HG03108 (cell line): Measurements from ENCODE around the gene LIMK1.
"Not testable (repeated sequence)": the region's sequence is repeated elsewhere in the genome, so short reads cannot be mapped to it uniquely, and the experiment has no call there.

ENCODE experiments used
- ATAC-seq: cut with Tn5 transposase; IDR thresholded peaks from one replicate; pipeline ENCODE4 v1.9.1; 2021; ENCODE audit warnings: moderate library complexity; ENCODE audit not compliant: unreplicated experiment

The LIMK1 gene

DNA sequence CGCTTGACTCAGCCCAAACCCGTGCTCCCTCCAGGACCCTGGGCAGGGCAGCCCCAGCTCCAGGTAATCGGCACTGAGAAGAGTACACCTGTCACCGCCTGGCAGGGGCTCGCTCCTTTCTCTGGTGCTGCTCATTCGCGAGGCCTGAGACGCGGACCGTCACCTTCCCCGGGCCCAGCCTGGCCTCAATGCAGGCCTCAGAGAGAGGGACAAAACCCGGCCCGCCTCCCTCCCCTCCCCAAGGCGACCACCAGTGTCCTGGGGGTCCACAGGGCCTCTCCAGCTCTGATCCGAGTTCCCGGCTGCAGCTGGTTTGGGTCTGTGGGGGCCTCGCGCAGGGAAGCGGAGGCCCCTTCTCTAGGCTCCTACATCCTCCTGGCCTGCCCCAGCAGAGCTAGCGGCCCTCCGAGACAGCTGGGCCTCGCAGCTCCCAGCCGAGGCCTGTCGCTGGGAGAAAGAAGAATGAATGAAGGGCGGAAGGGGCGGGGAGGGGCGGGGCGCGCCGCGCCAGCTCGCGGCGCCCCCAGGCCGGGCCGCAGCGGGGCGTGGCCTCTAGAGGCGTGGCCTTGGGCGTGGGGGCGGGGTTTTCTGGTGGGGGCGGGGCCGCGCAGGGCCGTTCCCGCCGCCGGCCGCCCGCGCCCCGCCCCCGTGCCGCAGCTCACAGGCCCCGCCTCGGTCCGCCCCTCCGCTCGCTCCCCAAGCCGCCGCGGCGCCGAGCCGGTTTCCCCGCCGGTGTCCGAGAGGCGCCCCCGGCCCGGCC is at the start of gene LIMK1:
Gene LIMK1 (plus strand): TSS at position 688 of the 760 bp plus-strand sequence. CDS start 187 bp downstream, outside the sequence.
- peak; percentile 84 for ATAC-seq

GRCh38 chr7:74037609-74038008 is 46.0 kb upstream of the LIMK1 start:
- ATAC-seq, result no peak

- no peak for ATAC-seq
Observed at GRCh38 chr7:74038194-74038961, 45.2 kb upstream of the LIMK1 start.

- ATAC-seq, result no peak
Observed at GRCh38 chr7:74039337-74039736, 44.3 kb upstream of the LIMK1 start.

DNA sequence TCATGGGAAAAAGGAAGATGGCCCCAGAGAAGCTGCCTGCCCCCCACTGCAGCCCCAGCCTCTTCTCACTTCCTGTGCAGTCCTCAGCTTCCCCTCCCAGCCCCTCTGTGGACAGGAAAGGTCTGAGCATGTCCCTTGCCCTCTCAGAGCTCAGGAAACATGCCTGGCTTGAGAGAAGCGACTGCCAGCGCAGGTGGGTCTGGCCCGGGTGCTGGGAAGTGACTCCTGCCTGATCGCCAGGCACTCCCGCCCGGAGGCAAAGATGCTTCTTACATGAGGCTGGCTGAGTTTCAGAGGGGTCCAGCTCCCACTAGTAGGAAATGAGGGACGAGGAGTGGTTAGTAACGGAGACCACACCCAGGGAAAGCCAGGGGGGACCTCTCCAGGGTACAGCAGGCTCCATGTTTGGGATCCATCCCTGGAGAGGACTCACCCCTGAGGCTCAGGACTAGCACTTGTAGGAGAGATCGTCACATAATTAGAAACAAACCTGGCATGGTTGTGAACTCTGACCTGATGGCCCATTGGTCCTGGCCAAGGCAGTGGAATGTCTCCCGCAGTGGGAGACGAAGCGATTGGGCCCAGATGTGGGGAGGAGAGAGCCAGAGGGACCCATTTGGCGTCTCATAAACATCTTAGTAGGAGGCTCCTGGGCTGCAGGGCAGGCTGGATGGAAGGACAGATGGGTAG is 43.4 kb upstream of the LIMK1 start:
- no peak for ATAC-seq

DNA sequence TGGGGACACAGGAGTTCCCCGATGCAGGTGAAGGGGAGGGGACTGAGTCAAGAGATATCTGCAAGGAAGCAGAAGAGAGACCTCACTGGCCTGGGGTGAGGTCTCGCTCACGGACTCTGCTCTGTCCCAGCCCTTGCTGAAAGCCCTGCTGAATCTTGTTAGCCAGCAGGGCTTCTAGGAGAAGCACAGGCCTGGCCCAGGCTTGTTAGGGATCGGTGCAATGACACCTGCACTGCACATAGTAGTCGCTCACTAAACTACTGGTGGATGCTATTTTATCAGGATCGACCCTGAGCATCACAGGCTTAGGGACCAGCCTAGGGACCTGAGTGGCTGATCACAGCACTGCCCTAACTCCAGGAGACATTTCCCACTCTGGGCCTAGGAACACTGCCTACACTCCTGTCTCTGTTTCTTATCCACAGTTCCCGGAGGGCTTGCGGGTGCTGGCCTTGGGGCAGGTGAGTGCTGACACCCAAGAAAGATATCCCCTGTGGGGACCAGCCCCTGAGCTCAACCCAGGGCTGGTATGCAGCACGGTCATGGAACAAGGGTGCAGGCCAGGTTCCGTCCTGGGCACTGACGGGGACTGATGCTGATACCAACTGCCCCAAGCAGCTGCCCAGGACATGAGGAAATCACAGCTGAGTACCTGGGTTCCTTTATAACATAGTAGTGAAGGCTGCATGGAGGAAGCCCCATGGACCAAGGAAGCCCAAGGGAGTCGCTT is 42.6 kb upstream of the LIMK1 start:
- ATAC-seq, result no peak

DNA sequence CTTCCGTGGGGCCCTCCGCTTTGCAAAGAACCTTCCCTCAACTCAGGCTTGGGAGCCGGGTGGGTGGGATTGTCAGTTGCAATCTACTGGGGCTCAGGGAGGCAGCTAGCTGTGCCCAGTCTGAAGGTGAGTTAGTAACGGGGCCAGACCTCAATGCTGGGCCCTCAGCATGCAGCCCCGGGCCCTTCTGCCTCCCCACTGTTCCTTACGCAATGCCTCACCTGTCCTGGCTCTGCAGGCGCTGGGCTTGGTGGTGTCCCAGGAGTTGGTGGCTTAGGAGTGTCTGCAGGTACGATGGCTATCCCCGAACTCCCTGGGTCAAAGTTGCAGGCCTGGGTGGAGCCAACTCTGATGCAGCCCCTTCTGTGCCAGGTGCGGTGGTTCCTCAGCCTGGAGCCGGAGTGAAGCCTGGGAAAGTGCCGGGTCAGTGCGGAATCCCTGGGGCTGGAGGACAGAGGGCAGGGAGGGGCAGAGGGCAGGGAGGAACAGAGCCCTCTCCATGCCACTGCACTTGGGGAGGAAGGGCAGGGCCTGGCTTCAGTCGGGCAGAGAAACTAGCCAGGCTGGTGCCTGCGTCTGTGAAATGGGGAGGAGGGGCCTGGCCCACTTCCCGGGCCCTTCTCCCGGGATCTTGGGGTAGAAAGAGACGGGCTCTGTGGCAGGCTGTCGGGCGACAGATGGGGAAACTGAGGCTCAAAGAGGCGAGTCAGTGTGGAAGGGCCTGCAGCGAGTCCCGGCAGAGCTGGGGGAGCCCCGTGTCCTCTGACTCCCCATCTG is 40.7 kb upstream of the LIMK1 start:
- no peak for ATAC-seq

DNA sequence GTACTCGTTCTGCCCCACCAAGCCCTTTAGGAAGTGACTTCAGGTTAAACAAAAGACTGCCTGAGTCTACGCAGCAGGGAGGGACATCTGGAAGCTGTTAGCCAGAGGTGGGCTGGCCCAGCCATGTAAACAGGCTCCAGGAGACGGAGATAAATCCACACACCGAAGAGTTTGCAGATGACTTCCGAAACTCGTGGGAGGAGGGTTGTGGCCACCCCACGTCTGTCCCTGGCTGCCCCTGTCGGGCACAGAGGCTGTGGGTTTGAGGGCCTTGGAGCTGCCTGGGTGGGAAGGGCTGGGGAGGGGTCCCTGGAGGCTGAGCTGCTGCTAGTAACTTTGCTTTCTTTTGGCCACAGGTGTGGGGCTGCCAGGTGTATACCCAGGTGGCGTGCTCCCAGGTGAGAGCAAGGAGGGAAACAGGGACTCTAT is 40.1 kb upstream of the LIMK1 start:
- no peak for ATAC-seq

DNA sequence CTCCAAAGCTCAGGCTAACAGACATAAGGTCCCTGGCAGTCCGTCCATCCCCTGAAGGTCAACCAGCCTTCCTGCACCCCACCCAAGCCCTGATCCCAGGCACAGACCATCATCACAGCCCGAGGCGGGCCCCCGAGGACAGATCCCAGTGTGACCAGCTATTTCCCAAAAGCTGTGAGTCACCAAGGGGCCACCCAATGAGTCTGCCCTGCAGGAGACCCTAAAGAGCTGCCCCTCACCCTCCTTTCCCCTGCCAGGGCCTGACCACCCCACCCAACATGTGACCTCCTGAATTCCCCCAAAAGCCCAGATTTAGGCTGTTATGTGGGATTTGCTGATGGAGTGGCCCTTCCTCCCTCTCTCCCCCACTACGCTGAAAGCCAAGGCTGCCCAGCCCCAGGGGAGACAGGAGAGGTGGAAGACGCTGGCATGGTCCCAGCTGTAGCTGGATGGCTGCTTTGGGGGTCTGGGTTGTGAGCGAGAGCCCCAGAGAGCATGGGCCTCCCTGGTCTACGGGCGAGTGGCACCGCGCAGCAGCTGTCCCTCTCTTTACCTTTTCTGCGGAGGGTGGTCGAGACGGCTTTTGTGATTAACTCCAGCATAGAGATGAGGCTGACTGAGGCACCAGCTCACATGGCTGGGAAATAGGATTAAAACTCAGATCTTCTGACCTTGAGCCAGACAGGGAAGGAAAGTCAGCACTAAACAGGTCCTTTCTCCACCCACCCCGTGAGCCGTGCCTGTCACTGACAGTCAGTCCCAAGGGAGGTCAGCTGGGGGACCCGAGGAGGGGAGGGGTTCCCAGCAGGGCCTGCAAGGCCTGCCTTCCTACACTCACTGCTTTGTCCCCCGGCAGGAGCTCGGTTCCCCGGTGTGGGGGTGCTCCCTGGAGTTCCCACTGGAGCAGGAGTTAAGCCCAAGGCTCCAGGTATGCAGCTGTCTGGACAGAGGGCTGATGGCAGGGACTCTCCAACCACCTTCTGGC is 38.9 kb upstream of the LIMK1 start:
- no peak for ATAC-seq

GRCh38 chr7:74046581-74046980 is 37.0 kb upstream of the LIMK1 start:
- not testable (repeated sequence) for ATAC-seq

GRCh38 chr7:74047804-74048380 is 35.7 kb upstream of the LIMK1 start:
- ATAC-seq, result no peak

GRCh38 chr7:74048999-74049599 is 34.5 kb upstream of the LIMK1 start:
- ATAC-seq, result no peak

GRCh38 chr7:74049997-74050798 is 33.4 kb upstream of the LIMK1 start:
- ATAC-seq, result no peak

- ATAC-seq, result no peak
Observed at GRCh38 chr7:74051193-74051592, 32.4 kb upstream of the LIMK1 start.

DNA sequence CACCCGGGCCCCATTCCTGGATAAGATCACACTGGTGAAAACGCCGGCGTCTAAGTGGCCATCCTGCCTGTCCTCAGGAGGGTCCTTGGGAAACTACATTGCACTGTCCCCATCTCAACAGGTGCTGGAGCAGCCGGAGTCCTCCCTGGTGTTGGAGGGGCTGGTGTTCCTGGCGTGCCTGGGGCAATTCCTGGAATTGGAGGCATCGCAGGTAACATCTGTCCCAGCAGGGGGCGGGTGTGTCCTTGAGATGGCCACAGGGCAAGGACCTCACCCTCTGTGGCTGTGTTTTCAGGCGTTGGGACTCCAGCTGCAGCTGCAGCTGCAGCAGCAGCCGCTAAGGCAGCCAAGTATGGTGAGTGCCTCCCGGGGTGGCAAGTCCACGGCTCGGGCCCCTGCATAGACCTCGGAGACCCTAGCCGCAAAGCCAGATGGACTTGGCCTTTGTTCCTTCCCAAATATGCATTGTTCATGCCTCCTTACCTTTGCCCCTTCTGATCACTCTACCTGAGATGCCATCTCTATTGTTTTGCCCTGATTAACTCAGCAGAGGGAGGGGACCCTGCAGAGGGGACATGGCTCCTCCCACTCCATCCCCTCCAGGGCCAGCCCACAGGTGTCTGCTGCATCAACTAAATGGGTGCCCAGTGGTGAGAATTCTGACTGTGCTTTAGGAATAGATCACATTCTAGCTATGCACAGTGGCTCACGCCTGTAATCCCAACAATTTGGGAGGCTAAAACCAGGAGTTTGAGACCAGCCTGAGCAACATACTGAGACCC is 31.8 kb upstream of the LIMK1 start:
- ATAC-seq, result no peak

DNA sequence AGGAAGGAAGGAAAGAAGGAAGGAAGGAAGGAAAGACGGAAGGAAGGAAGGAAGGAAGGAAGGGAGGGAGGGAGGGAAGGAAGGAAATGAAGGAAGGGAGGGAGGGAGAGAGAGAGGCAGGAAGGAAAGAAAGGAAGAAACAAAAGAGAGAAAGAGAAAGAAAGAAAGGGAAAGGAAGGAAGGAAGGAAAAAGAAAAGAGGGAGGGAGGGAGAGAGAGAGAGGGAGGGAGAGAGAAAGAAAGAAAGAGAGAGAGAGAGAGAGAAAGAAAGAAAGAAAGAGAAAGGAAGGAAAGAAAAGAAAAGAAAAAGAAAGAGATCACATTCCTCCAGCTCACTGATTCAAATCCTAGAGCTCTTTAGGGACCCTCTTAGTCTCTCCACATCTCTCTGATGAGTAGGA is 31.0 kb upstream of the LIMK1 start:
- no peak for ATAC-seq
